Tibial nerve (tissue), 4 donors: Measurements from ENCODE around the gene PPEF2. TPM values are rescaled to one million over a fixed set of nuclear protein-coding genes. Genes with fewer than 3 reads are reported as not detected.

Experiments used
- DNase-seq, 2 donors: peaks; one replicate each; pipeline ENCODE4 v3.0.0-alpha.2; 2019; ENCODE audit warnings: low spot score in 2 of 2
- H3K27ac ChIP-seq, 4 donors: fragments of 200-600 bp; sonication (generic) in 3 of 4; one replicate each; pipeline ENCODE4 v1.5.1; 2017 to 2019; ENCODE audit warnings: mild to moderate bottlenecking in 1 of 4
- H3K27me3 ChIP-seq, 2 donors: fragments of 200-600 bp; sonication (generic) in 1 of 2; one replicate each; pipeline versions ENCODE4 v1.5.1 to v1.6.0; 2017 to 2019
- H3K36me3 ChIP-seq, 3 donors: fragments of 200-600 bp; sonication (generic); one replicate each; pipeline ENCODE4 v1.5.1; 2018 to 2019
- H3K4me1 ChIP-seq, 4 donors: fragments of 200-600 bp; sonication (generic) in 3 of 4; one replicate each; pipeline ENCODE4 v1.5.1; 2017 to 2019
- H3K4me3 ChIP-seq, 4 donors: fragments of 200-600 bp; sonication (generic) in 3 of 4; one replicate each; pipeline ENCODE4 v1.5.1; 2017 to 2019; ENCODE audit warnings: mild to moderate bottlenecking in 1 of 4, moderate library complexity in 1 of 4
- H3K9me3 ChIP-seq, 4 donors: fragments of 200-600 bp; sonication (generic) in 3 of 4; one replicate each; pipeline ENCODE4 v1.5.1; 2017 to 2019
- EP300 ChIP-seq, 2 donors: sonication (generic); formaldehyde crosslinking; IDR thresholded peaks; one replicate each; pipeline ENCODE4 v1.6.1; 2017; ENCODE audit warnings: antibody characterized with exemption in 2 of 2, mild to moderate bottlenecking in 1 of 2
- POLR2A ChIP-seq, 2 donors: fragments of 450-650 bp; IDR thresholded peaks; one replicate each; pipeline ENCODE4 v1.6.1; 2017; ENCODE audit warnings: antibody characterized with exemption in 2 of 2, mild to moderate bottlenecking in 2 of 2, moderate library complexity in 2 of 2
- WGBS, 2 donors: methylation state at CpG; one replicate each; pipeline ENCODE4 v1.1.5; 2018; 5-methylcytosine and 5-hydroxymethylcytosine counted together
- total RNA-seq, 4 donors: library from RNA; depleted of rRNA; stranded (reverse); fragments of >200 nt; gene quantifications; one replicate each; pipeline ENCODE4 v1.1.0, GENCODE V29; 2016
- TF ChIP-seq, protein P1 (sequence below), 5 experiments: fragments of 200-600 bp in 3 of 5; fragments of 450-650 bp in 2 of 5; sonication (generic) in 3 of 5; IDR thresholded peaks; one replicate each; pipeline ENCODE4 v1.5.1; 2016 to 2019; ENCODE audit warnings: antibody characterized with exemption in 5 of 5, mild to moderate bottlenecking in 3 of 5, moderate library complexity in 2 of 5

Gene PPEF2
- total RNA-seq, 4 donors from 2014 or later = under 0.01 to 1.1 (median 0.30) TPM; not detected in 1

- DNase-seq = no peak
- Histone ChIP-seq H3K4me1 (no peaks in the 10 kb centered on the region), H3K27me3 (no peaks in the 10 kb centered on the region), H3K9me3 (no peaks in the 10 kb centered on the region), H3K27ac (no peak overlapping the region), H3K36me3 (no peaks in the 10 kb centered on the region), H3K4me3 (no peak overlapping the region)
- TF ChIP-seq, protein P1, sequence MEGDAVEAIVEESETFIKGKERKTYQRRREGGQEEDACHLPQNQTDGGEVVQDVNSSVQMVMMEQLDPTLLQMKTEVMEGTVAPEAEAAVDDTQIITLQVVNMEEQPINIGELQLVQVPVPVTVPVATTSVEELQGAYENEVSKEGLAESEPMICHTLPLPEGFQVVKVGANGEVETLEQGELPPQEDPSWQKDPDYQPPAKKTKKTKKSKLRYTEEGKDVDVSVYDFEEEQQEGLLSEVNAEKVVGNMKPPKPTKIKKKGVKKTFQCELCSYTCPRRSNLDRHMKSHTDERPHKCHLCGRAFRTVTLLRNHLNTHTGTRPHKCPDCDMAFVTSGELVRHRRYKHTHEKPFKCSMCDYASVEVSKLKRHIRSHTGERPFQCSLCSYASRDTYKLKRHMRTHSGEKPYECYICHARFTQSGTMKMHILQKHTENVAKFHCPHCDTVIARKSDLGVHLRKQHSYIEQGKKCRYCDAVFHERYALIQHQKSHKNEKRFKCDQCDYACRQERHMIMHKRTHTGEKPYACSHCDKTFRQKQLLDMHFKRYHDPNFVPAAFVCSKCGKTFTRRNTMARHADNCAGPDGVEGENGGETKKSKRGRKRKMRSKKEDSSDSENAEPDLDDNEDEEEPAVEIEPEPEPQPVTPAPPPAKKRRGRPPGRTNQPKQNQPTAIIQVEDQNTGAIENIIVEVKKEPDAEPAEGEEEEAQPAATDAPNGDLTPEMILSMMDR (IDR thresholded peaks at IDR 0.05) = no peak
- TF ChIP-seq POLR2A (IDR thresholded peaks at IDR 0.05) = no peak
- no peak for TF ChIP-seq EP300 (IDR thresholded peaks at IDR 0.05)
- 58 to 79% methylated on average over 20 to 22 of the region's 24 CpGs for WGBS, 2 donors
These were observed 16.1 kb downstream of the PPEF2 start for GRCh38 chr4:75886104-75886503.

DNA sequence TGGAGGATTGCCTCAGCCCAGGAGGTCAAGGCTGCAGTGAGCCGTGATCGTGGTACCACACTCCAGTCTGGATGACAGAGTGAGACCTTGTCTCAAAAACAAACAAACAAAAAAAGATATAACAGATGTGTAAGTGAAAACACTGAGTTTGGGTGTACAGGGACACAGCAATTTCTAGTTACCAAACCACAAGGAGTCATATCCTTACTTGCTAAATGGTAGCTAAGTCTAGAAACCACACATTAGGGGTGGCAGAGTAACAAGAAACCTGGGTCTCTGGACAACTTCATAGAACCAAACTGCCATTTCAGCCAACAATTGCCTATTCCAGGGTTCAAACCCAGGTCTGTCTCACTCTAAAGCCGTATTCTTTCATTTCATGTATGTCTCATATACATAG is 20.8 kb downstream of the PPEF2 start:
- H3K4me3 ChIP-seq = no peak overlapping the region
- no peak for DNase-seq
- no peak overlapping the region for H3K27ac ChIP-seq
- no peaks in the 10 kb centered on the region for H3K4me1 ChIP-seq
- H3K27me3 ChIP-seq = no peaks in the 10 kb centered on the region
- 89 to 95% methylated on average over 3 of the region's 3 CpGs for WGBS, 2 donors
- TF ChIP-seq, protein P1 (IDR thresholded peaks at IDR 0.05) = no peak
- no peak for TF ChIP-seq POLR2A (IDR thresholded peaks at IDR 0.05)
- no peak for TF ChIP-seq EP300 (IDR thresholded peaks at IDR 0.05)
- no peaks in the 10 kb centered on the region for H3K9me3 ChIP-seq
- H3K36me3 ChIP-seq = no peaks in the 10 kb centered on the region

GRCh38 chr4:75880278-75880677 is 22.0 kb downstream of the PPEF2 start:
- DNase-seq = no peak
- H3K9me3 ChIP-seq = no peaks in the 10 kb centered on the region
- no peak overlapping the region for H3K27ac ChIP-seq
- no peaks in the 10 kb centered on the region for H3K36me3 ChIP-seq
- TF ChIP-seq, protein P1 (IDR thresholded peaks at IDR 0.05) = no peak
- TF ChIP-seq POLR2A (IDR thresholded peaks at IDR 0.05) (no peak), EP300 (IDR thresholded peaks at IDR 0.05) (no peak)
- 45 to 64% methylated on average over 1 of the region's 1 CpG for WGBS, 2 donors
- H3K27me3 ChIP-seq = no peaks in the 10 kb centered on the region
- no peak overlapping the region for H3K4me3 ChIP-seq
- no peaks in the 10 kb centered on the region for H3K4me1 ChIP-seq

DNA sequence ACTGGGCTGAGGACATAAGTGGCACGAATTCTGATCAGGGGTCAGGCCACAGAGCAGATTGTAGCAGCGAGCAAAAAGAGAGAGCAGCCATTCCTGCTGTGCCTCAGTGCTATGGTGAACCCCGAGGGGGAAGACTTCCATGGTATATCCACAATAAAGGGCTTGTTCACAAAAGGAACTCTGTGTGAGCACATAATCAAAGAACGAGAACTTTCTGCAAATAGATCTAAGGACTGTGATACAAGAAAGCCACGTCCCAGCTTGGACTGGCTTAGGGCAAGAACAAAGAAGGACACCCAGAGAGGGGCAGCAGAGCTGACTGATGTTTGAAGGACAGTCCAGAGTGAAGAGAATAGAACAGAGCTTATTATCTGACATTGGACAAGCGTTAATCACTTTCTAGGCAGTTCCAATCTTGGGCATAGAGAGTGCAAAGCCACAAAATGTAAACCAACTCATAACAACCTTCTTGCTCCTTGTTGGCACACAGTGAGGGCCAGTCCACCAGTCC is 24.0 kb downstream of the PPEF2 start:
- Histone ChIP-seq H3K27me3 (no peaks in the 10 kb centered on the region), H3K4me3 (no peak overlapping the region), H3K27ac (no peak overlapping the region), H3K36me3 (no peaks in the 10 kb centered on the region), H3K9me3 (no peaks in the 10 kb centered on the region), H3K4me1 (no peaks in the 10 kb centered on the region)
- TF ChIP-seq, protein P1 (IDR thresholded peaks at IDR 0.05) = no peak
- TF ChIP-seq POLR2A (IDR thresholded peaks at IDR 0.05) (no peak), EP300 (IDR thresholded peaks at IDR 0.05) (no peak)
- 37 to 45% methylated on average over 6 of the region's 6 CpGs for WGBS, 2 donors
- DNase-seq = no peak

DNA sequence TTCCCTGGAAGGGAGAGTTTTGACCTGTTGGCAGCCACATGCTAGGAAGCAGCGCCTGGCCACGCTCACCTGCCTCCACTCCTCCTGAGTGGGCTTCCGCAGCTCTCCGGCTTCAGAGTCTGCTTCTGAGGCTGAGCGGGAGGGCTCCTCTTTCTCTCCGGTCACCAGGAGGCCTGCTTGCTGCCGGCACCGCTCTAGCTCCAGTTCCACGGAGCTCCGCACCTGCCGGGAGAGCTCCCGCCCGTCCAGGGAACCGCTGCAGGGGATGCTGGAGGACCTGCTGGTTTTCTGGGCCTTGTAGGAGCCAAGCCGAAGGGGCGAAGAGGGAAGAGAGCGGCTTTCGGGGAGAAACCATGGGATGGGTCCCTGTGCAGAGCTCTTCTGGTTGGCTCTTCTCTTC is 26.0 kb downstream of the PPEF2 start:
- H3K4me3 ChIP-seq = no peak overlapping the region
- no peak for TF ChIP-seq EP300 (IDR thresholded peaks at IDR 0.05)
- TF ChIP-seq POLR2A (IDR thresholded peaks at IDR 0.05) = no peak
- TF ChIP-seq, protein P1 (IDR thresholded peaks at IDR 0.05) = no peak

More for the DNA sequence above, 26.0 kb downstream of the PPEF2 start:
- no peak overlapping the region for H3K27ac ChIP-seq
- no peak for DNase-seq
- no peaks in the 10 kb centered on the region for H3K4me1 ChIP-seq
- 84 to 92% methylated on average over 18 of the region's 18 CpGs for WGBS, 2 donors
- no peaks in the 10 kb centered on the region for H3K27me3 ChIP-seq
- H3K36me3 ChIP-seq = no peaks in the 10 kb centered on the region
- H3K9me3 ChIP-seq = no peaks in the 10 kb centered on the region
